Chondrocyte (in vitro differentiated cells): ENCODE measurements around the gene DSG3. TPM values are rescaled to one million over a fixed set of nuclear protein-coding genes. Genes with fewer than 3 reads are reported as not detected.

Source experiments
- DNase-seq: peaks from one replicate; pipeline ENCODE4 v3.0.0; 2021; ENCODE audit warnings: mixed read lengths, low spot score
- H3K27ac Mint-ChIP-seq: one replicate; pipeline ENCODE4 v1.8.0; 2021; ENCODE audit warnings: mild to moderate bottlenecking, moderate library complexity, mixed read lengths; ENCODE audit not compliant: unreplicated experiment
- H3K27me3 Mint-ChIP-seq: 2 replicates; pipeline ENCODE4 v1.8.0; 2021; ENCODE audit warnings: low read depth, mixed read lengths
- H3K36me3 Mint-ChIP-seq: 2 replicates; pipeline ENCODE4 v1.8.0; 2021; ENCODE audit warnings: low read depth, mixed read lengths
- H3K4me1 Mint-ChIP-seq: 2 replicates; pipeline ENCODE4 v1.8.0; 2021; ENCODE audit warnings: low read depth, mild to moderate bottlenecking, mixed read lengths
- H3K4me3 Mint-ChIP-seq: one replicate; pipeline ENCODE4 v1.8.0; 2021; ENCODE audit warnings: mild to moderate bottlenecking, moderate library complexity, mixed read lengths; ENCODE audit not compliant: unreplicated experiment
- H3K9me3 Mint-ChIP-seq: 2 replicates; pipeline ENCODE4 v1.8.0; 2021; ENCODE audit warnings: low read depth, mixed read lengths
- total RNA-seq: library from RNA; stranded (reverse); gene quantifications from 3 replicates; pipeline ENCODE4 v1.2.1, GENCODE V29; 2021
- TF ChIP-seq, protein P1 (sequence below): fragments of 200-600 bp; sonication (generic); IDR thresholded peaks from 2 replicates; pipeline ENCODE4 v1.5.0; 2021; ENCODE audit warnings: antibody characterized with exemption, mild to moderate bottlenecking, moderate library complexity

The DSG3 gene
- total RNA-seq, 1 donor from 2014 or later: not detected

GRCh38 chr18:31426021-31426420, 21.5 kb upstream of the DSG3 start:
- Mint-ChIP-seq H3K9me3 (no peaks in the 10 kb centered on the region), H3K36me3 (no peaks in the 10 kb centered on the region), H3K27me3 (peaks cover 9% of the 10 kb centered on the region), H3K4me1 (no peaks in the 10 kb centered on the region), H3K4me3 (no peak overlapping the region), H3K27ac (no peak overlapping the region)
- TF ChIP-seq, protein P1, sequence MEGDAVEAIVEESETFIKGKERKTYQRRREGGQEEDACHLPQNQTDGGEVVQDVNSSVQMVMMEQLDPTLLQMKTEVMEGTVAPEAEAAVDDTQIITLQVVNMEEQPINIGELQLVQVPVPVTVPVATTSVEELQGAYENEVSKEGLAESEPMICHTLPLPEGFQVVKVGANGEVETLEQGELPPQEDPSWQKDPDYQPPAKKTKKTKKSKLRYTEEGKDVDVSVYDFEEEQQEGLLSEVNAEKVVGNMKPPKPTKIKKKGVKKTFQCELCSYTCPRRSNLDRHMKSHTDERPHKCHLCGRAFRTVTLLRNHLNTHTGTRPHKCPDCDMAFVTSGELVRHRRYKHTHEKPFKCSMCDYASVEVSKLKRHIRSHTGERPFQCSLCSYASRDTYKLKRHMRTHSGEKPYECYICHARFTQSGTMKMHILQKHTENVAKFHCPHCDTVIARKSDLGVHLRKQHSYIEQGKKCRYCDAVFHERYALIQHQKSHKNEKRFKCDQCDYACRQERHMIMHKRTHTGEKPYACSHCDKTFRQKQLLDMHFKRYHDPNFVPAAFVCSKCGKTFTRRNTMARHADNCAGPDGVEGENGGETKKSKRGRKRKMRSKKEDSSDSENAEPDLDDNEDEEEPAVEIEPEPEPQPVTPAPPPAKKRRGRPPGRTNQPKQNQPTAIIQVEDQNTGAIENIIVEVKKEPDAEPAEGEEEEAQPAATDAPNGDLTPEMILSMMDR: no peak
- no peak for DNase-seq

DNA sequence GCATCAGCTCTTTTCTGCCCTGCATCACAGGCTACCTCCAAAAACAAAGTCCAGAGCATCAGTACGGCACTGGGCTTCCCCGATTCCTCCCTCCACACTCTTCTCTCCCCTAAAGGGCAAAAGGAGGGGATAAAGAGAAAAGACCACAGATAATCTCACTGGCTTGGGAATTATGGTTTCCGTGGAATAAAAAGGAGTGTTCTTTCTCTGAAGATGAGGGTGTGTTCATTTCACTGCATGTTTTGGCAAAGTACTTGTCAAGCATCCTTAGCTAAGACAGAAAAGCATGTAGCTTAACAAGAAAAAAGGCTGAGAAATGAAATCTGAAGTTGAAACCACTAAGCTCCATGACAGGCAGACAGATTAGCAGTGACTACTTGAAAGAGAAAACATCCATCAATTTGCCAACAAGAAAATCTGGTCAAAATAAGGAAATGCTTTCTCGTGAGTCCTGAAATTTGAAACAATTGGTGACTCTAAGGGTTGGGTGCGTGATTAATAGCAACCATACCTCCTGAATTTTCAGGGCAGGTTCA, 20.6 kb upstream of the DSG3 start:
- H3K4me3 Mint-ChIP-seq: no peak overlapping the region

GRCh38 chr18:31428211-31428610, 19.3 kb upstream of the DSG3 start:
- Mint-ChIP-seq H3K4me3 (no peak overlapping the region), H3K9me3 (peaks cover 18% of the 10 kb centered on the region), H3K27me3 (peaks cover 9% of the 10 kb centered on the region), H3K36me3 (peaks cover 6% of the 10 kb centered on the region), H3K27ac (no peak overlapping the region), H3K4me1 (no peaks in the 10 kb centered on the region)
- TF ChIP-seq, protein P1: no peak
- no peak for DNase-seq

More for the DNA sequence above, 20.6 kb upstream of the DSG3 start:
- DNase-seq: no peak
- no peak overlapping the region for H3K27ac Mint-ChIP-seq
- peaks cover 9% of the 10 kb centered on the region for H3K27me3 Mint-ChIP-seq
- H3K9me3 Mint-ChIP-seq: peaks cover 7% of the 10 kb centered on the region
- TF ChIP-seq, protein P1: no peak
- H3K36me3 Mint-ChIP-seq: peaks cover 1% of the 10 kb centered on the region
- no peaks in the 10 kb centered on the region for H3K4me1 Mint-ChIP-seq

DNA sequence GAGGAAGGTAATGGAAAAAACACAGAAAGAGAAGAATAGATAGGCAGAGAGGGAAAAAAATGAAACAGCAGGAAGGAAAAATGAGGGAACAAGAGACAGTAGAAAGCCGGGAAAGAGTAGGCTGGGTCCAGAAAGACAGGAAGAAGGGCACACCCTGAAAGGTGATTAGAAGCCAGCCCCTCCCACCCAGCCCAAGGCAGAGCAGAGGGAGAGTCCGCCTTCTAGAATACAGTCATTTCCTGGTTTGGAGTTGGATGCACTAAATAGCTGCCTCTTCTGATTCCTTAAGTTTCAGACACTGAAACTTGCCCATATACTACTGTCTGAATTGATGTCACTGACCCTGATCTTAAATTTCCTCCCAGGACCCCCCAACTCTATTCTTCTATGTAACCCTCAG, 17.9 kb upstream of the DSG3 start:
- no peak overlapping the region for H3K27ac Mint-ChIP-seq
- H3K4me1 Mint-ChIP-seq: no peaks in the 10 kb centered on the region
- H3K4me3 Mint-ChIP-seq: no peak overlapping the region
- peaks cover 23% of the 10 kb centered on the region for H3K9me3 Mint-ChIP-seq
- DNase-seq: no peak
- peaks cover 6% of the 10 kb centered on the region for H3K36me3 Mint-ChIP-seq
- TF ChIP-seq, protein P1: no peak
- peaks cover 9% of the 10 kb centered on the region for H3K27me3 Mint-ChIP-seq

GRCh38 chr18:31430072-31430471, 17.5 kb upstream of the DSG3 start:
- H3K4me1 Mint-ChIP-seq: no peaks in the 10 kb centered on the region
- no peak overlapping the region for H3K4me3 Mint-ChIP-seq
- TF ChIP-seq, protein P1: no peak
- no peak for DNase-seq
- peaks cover 7% of the 10 kb centered on the region for H3K36me3 Mint-ChIP-seq
- H3K27me3 Mint-ChIP-seq: peaks cover 9% of the 10 kb centered on the region
- peaks cover 25% of the 10 kb centered on the region for H3K9me3 Mint-ChIP-seq
- no peak overlapping the region for H3K27ac Mint-ChIP-seq
